Gastroesophageal sphincter (tissue), 3 donors: ENCODE results near the gene SOX12.

ENCODE experiments used
- CTCF ChIP-seq, 4 experiments: fragments of 200-600 bp in 2 of 4; fragments of 450-650 bp in 2 of 4; sonication (generic) in 1 of 4; IDR thresholded peaks; one replicate each; pipeline ENCODE4 v1.5.1; 2017 to 2019; ENCODE audit warnings: antibody characterized with exemption in 4 of 4, mild to moderate bottlenecking in 2 of 4, moderate library complexity in 2 of 4
- EP300 ChIP-seq: sonication (generic); formaldehyde crosslinking; IDR thresholded peaks from one replicate; pipeline ENCODE4 v1.6.1; 2017; ENCODE audit warnings: antibody characterized with exemption, mild to moderate bottlenecking
- POLR2AphosphoS5 ChIP-seq: sonication (generic); formaldehyde crosslinking; IDR thresholded peaks from one replicate; pipeline ENCODE4 v1.6.1; 2017; ENCODE audit warnings: antibody characterized with exemption

DNA sequence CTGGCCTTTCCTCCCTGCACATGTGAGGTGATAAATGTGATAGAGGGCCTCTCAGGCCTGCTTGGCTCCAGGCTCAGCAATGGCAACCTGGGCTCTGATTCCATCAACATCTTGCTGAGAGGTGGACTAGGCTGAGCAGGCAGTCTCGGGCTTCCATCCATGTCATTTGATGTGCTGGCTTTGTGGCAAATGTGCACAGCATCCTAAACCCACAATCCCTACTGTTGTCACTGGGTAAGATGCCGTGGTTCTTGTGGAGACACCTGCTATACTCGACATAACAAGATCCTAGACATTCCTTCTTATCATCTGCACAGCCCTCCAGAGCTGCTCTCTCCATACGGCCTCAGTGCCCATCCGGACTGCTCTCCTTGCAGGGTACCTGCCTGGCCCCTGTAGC is 30.8 kb upstream of the SOX12 start:
- TF ChIP-seq CTCF (IDR thresholded peaks at IDR 0.05) = no peak
- no peak for TF ChIP-seq EP300
- TF ChIP-seq POLR2AphosphoS5 = no peak
